Inflammatory macrophage treated with lipopolysaccharide for 1 hour (primary cell): ENCODE data around the gene AUH.
"Not testable (repeated sequence)": the region's sequence is repeated elsewhere in the genome, so short reads cannot be mapped to it uniquely, and the experiment has no call there.

Experiments used
- DNase-seq, 2 donors: peaks; one replicate each; pipeline ENCODE4 v3.0.0-alpha.2; 2020 to 2022

Gene AUH

GRCh38 chr9:91202736-91203283 lies 158.9 kb downstream of the AUH start:
- no peak for DNase-seq

GRCh38 chr9:91200692-91201336 lies 160.9 kb downstream of the AUH start:
- DNase-seq, result no peak

GRCh38 chr9:91199739-91200497 lies 161.8 kb downstream of the AUH start:
- peak; percentile 42 to 43 for DNase-seq

- DNase-seq, result not testable (repeated sequence)
These were observed 162.8 kb downstream of the AUH start for GRCh38 chr9:91198881-91199280.

- DNase-seq, result no peak
These were observed 163.3 kb downstream of the AUH start for GRCh38 chr9:91198405-91198804.

- DNase-seq, result peak; percentile 92 to 95
These were observed 164.2 kb downstream of the AUH start for GRCh38 chr9:91197232-91198181.

GRCh38 chr9:91196103-91196950 lies 165.4 kb downstream of the AUH start:
- no peak for DNase-seq

GRCh38 chr9:91195372-91196012 lies 166.2 kb downstream of the AUH start:
- DNase-seq, result no peak

- peak; percentile 59 to 76 for DNase-seq
These were observed 167.9 kb downstream of the AUH start for GRCh38 chr9:91193658-91194391.

- peak; percentile 71 to 77 for DNase-seq
These were observed 168.5 kb downstream of the AUH start for GRCh38 chr9:91193087-91193657.

- no peak for DNase-seq
These were observed 169.2 kb downstream of the AUH start for GRCh38 chr9:91192381-91193086.

GRCh38 chr9:91191411-91192380 lies 170.0 kb downstream of the AUH start:
- no peak for DNase-seq

GRCh38 chr9:91190062-91190461 lies 171.7 kb downstream of the AUH start:
- DNase-seq, result no peak

- no peak for DNase-seq
These were observed 172.8 kb downstream of the AUH start for GRCh38 chr9:91188719-91189590.

GRCh38 chr9:91187965-91188344 lies 173.8 kb downstream of the AUH start:
- DNase-seq, result no peak

GRCh38 chr9:91187311-91187964 lies 174.3 kb downstream of the AUH start:
- no peak for DNase-seq

- no peak for DNase-seq
These were observed 175.0 kb downstream of the AUH start for GRCh38 chr9:91186632-91187108.
